H1 (cell line): ENCODE measurements around the gene AGRN. TPM values are rescaled to one million over a fixed set of nuclear protein-coding genes. Genes with fewer than 3 reads are reported as not detected.

Experiments used
- CHD1 ChIP-seq: IDR thresholded peaks from 2 replicates; pipeline ENCODE4 v1.6.1; 2012; ENCODE audit warnings: low read depth, low read length, improper control_type of control experiment
- polyA plus RNA-seq, 7 experiments: library from polyadenylated mRNA; depleted of rRNA in 3 of 7; stranded (reverse) in 5 of 7; unstranded in 2 of 7; fragments of >200 nt in 5 of 7; fragments of 200-250 nt in 2 of 7; gene quantifications; 1 replicate in 5 of 7; 2 replicates in 1 of 7; 4 replicates in 1 of 7; pipeline versions ENCODE4 v1.2.1 to v1.2.3, GENCODE V29; 2011 to 2013; ENCODE audit warnings: missing spikeins in 2 of 7, mixed read lengths in 2 of 7
- total RNA-seq: library from RNA; stranded (reverse); fragmentation: NEBNext Ultra II Directional; extraction: Animal tissue kit (Norgen Biotek cat#: 25700); gene quantifications from 2 replicates; pipeline ENCODE4 v1.2.1, GENCODE V29; 2021

Gene AGRN
- total and polyA plus RNA-seq, 2 of the 8 experiments (the other 6 are each of a cell fraction or from before 2014, with no cell fraction given) = 52.3 to 155 TPM

DNA sequence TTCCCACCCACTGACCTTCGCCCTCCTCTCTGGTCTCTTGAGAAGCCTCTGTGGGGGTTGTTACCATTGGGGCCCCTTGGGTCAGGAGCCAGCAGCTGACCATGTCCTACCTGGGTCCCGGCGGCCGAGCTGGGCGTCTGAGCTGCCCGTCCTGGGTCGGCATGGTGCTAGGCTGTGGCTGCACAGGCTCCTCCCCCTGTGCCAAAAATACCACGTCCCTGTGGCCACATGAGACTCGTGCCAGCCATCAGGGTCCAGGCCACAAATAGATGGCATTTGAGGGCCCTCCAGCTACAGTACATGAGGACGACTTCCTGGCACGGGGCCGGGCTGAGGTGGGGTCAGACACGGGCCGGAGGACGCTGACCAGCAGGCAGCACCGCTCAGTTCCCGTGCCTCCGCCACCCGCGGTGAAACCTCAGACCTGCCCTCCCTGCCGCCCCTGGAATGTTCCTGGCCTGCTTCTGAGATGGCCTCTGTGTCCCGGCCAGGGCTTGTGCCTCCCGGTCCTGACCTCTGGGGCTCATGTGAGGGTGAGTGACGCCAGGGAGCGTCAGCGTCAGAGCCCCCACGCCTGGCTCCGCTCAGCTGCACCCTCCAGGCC, 37.9 kb upstream of the AGRN start, which contains the start of gene PERM1 (continued):
- TF ChIP-seq CHD1 = no peak
- TF ChIP-seq, all 59 proteins: peak for 0
